COLO829 (cell line): ENCODE data around the gene ATP4B.
"Not testable (repeated sequence)": the region's sequence is repeated elsewhere in the genome, so short reads cannot be mapped to it uniquely, and the experiment has no call there.

ENCODE experiments used
- DNase-seq: peaks from one replicate; pipeline ENCODE4 v3.0.0; 2012; ENCODE audit warnings: low spot score

ATP4B gene

DNA sequence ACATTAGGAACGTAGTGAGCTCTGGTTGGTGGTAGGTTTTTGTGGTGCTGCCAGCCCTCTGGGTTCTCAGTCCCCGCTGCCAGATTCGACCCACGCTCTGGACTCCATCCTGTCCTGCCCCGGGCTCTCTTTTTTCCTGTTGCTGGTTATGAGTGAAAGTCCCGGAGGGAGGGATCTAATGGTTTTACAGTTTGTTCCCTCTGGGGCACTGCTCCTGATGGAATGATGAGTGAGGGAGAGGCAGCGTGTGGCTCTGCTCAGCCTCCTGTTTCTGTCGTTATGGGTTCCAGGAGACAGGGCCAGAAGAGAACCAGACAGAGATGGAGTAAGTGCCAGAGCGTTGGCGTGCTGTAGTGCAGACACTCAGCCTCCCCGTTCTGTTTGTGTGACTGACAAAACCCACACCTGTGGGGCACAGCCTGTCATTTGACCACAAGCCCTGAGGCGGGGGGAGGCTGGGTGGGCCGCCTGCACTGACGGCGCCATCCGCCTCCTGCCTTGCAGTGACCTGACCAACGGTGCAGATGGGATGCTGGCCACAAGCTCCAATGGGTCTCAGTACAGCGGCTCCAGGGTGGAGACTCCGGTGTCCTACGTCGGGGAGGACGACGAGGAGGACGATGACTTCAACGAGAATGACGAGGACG, 18.3 kb downstream of the ATP4B start:
- no peak for DNase-seq

DNA sequence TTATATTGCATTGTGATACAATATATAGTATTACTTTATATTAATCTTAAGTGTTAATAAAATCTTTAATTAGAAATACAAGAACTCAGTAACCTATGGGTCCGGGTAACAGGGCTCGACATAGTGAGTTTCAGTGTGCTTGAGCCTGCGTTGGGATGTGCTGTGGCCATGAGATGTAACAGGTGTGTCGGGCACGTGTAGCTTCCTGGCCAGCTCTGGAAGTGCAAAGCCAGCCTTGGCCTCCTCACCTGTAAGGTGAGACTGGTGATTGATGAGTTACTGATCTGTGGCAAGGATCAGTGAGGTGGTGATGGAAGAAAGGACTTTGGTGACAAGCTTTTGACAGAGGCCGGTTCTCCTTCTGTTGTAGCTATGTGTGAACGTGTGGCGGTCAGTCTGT, 19.2 kb downstream of the ATP4B start:
- DNase-seq: no peak

DNA sequence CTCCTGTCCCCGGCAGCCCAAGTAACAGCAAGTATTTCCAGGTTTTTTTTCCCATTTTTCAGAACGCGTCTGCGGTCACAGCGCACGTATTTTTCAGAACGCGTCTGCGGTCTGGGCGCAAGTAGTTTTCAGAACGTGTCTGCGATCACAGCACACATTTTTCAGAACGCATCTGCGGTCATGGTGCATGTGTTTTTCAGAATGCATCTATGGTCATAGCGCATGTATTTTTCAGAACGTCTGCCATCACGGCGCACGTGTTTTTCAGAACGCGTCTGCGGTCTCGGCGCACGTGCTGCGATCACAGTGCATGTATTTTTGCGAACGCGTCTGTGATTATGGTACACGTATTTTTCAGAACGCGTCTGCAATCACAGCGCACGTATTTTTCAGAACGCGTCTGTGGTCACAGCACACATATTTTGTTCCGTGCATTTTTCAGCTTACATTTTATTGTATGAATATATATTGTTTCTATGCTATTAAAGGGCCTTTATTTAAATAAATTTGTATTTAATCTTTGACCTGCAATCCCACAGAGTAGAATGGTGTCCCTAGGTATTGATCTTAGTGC, 19.7 kb downstream of the ATP4B start:
- DNase-seq: no peak

DNA sequence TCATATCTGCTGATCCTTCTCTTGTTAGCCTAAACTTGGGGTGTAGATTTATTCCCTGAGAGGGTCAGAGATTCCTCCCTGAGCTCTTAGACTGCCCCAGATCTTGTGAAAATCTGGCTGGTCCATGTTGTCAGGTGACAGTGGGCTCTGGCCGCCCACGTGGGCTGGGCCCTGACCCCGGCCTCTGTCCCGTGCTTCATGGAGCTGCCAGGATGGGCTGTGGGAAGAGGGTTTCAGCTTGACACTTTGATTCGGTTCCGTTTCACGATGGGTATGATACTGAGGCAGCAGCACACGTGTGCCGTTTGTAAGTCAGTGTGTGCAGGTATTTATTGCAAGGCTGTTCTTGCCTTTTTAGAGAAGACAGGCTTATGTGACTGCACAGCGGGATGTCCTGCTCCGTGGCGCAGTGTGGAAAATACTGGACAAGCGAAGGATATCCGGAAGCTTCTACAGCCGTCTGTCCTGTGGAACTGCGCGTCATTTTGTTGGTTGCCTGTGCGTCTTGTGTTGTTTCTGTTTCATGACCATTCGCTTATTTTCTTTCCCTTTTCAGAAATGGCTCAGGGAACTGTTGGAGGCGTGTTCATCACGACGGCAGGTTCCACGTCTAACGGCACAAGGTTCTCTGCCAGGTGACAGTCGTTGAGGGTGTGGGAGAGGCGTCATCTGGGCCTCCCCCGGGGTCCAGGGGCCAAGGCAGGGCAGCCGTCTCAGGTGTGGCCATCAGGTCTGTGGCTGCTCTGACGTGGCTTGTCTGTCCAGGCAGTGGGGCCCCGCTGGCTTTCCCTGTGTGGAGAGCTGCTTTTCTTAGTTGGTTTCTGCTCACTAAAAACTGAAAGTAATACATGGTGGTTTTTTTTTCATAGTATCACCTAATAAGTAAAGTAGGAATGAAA, 20.5 kb downstream of the ATP4B start:
- DNase-seq: no peak

DNA sequence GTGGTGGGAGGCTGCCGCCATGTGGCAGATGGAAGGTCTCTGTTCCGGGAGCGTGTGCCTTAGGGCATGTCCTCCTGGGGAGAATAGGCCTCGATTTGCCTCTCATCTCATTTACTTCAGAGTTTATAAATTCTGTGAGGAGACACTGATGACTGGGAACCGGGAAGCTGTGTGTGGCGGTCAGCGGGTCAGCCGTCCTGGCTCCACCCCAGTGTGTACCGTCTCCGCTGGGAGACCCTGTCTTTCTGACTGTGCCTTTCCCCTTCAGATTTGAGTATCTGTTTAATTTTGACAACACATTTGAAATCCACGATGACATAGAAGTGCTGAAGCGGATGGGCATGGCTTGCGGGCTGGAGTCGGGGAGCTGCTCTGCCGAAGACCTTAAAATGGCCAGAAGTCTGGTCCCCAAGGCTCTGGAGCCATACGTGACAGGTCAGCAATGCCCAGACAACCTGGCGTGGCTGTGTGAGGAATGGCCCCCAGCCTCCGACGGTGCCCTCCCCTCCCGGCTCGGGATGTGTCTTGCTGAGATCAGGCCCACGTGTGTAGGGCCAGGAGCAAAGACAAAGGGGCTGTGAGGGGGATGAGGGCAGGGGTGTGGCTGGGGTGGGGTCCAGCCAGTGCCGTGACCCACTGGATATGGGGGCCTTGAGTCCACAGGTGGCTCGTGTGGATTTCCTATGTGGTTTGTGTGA, 21.6 kb downstream of the ATP4B start:
- no peak for DNase-seq

DNA sequence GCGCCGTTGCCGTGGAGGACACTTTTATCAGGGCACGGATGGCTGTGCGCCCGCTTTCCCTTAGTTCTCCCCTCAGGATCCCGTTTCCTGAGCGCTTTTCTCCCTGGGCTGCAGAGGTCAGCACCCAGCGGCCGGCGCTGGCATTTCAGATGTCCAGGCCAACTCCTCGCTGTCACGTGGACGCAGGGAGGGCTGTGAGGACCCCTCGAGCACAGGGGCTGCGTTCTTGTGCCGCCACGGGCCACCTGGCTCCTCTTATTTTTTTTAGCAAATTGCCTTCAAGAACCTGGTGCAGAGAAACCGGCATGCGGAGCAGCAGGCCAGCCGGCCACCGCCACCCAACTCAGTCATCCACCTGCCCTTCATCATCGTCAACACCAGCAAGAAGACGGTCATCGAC, 22.3 kb downstream of the ATP4B start:
- DNase-seq: no peak

DNA sequence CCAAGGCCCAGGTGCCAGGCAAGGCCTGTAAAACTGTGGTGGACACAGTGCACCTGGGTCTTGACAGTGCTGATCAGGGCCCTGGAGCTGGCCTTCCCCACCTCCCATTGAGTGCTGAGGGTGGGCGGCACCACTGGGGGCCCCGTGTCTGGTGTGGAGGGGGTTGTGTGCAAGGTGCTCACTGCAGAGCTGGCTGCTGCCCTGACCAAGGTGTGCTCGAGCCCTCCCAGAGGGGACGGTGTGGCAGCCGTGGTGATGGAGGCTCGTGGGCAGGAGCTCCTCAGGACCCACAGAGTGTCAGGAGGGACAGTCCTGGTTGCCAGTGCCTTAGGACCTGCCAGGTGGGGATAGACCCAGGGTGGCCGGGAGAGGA, 23.0 kb downstream of the ATP4B start:
- no peak for DNase-seq

DNA sequence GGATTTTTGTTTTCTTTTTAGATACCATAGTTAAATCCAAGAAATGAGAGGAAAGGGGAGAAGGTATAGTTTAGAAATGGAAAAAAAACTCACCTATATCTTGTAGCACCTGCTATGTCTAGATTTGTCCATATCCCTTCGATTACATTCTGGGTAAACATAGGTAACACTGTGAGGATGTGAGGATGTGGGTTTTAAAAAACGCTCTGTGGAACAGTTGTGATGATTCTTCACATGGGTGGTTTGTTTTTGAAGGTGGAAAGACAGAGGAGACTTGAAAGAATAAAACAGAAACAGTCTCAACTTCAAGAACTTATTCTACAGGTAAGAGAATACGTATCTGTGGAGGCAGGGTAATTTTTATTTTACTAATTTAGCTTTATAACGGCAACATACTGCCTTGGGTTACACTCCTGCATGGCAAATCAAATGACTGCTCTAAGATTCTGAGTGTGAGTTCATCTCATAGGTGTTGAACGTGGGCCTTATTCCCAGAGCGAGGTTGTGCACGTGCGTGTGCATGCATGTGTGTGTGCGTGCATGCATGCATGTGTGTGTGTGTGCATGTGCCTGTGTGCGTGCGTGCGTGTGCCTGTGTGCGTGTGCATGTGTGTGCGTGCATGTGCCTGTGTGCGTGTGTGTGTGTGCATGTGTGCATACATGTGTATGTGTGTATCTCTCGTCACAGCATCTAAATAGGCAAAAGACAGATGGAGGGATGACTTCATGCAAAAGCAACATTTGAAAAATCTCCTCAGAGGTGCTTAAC, 23.5 kb downstream of the ATP4B start:
- DNase-seq: no peak

DNA sequence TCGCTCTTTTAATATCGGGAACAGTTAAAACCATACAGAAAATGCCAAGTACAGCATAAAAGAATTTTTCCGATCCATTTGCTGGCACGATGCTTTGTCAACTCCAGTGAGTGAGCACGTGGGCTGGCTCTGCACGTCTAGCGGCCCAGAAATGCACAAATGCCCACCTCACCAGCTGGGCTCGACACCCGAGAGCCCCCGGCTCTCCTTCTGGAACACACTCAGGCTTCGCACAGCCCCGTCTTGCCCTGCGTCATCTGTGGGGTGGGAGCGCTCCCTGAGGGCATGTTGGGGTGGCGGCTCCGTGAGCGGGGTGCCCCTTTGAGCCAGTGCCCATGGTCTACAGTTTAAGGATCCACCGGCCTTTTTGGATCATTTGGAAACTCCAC, 24.5 kb downstream of the ATP4B start:
- DNase-seq: no peak

DNA sequence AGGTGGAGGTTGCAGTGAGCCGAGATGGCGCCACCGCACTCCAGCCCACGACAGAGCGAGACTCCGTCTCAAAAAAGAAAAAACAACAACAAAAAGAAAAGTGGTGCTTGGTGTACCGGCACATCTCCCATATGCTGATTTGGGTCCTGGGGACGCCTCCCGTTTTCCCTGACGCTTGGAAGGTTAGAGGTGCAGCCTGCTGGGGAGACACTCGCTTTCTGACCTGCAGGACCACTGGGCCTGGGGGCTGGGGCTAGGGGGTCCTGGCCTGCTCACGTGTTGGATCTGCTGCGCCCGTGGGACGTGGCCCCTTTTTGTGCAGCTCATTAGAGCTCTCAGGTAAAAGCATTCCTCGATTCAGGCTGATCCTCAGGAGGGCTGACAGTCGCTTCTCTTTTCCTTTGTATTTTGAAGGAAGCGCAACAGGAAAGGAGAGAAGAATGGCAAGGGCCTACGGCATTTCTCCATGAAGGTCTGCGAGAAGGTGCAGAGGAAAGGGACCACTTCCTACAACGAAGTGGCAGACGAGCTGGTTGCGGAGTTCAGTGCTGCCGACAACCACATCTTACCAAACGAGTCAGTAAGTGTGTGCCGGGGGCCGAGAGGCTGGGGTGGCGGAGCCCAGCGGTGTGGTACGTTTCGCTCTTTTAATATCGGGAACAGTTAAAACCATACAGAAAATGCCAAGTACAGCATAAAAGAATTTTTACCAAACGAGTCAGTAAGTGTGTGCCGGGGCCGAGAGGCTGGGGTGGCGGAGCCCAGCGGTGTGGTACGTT, 25.1 kb downstream of the ATP4B start:
- DNase-seq: no peak

DNA sequence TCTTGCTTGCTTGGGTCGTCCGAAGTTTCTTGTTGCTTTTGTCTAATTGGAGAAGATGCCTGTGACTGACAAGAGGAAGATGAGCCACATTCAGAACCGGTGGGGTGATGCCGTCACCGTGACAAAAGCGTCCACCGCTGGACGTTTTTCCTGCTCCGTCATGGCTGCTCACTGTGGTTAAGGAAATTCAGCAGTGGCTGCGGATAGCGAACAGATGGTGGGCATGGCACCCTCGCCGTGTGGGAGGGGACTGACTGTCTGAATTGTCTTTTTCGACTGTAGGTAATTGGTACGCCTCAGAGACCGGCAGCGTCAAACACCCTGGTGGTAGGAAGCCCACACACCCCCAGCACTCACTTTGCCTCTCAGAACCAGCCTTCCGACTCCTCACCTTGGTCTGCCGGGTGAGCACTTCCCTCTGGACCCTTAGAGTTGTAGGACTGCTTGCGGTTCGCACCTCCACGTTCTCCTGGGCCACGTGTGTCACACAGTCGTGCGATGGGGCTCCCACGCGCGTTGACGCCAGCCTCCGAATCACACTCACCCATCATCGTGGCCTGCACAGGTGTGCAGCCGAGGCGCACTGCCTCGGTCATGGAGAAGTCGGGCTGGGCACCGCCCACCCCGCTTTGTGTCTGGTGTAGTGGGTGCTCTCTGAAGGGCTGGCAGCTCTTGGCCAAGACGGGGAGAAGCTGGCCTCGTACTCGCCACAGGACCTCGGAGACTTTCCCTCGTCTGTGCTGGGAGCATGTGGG, 26.5 kb downstream of the ATP4B start:
- DNase-seq: no peak

DNA sequence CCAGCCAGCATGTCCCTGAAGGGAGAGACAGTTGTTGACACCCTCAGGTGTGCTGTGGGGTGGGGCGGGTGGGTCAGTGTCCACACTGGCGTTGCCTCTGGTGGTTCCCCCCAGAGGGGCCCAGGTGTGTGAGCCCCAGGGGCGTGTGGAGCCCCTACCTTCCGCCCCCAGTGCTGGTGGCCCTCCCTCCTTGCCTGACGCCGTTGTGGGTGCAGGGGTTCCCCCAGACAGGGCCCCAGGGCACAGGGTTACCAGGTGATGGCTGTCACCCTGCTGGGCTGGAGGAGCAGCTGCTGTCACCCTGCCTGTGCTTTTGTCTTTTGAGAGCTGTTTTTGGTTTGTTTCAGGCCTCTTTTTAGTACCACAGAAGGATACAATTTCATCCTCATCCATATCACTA, 27.2 kb downstream of the ATP4B start:
- no peak for DNase-seq

DNA sequence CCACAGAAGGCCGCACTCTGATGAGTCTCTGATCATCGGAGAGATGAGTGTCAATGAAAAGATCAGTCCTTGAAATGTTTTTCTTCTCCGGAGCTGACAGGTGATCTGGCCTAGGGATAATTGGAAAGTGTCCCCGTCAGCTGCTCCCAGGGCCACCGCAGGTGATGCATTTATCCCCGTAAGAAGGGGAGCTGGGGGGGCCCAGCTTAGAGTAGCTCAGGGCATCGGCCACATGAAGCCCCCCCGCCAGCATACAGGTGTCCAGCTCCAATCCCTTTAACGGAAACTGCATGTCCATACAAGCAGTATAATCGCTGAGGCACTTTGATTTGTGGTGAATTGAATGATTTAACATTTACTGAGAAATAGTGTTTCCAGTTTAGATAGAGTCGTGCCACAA, 27.7 kb downstream of the ATP4B start:
- no peak for DNase-seq

DNA sequence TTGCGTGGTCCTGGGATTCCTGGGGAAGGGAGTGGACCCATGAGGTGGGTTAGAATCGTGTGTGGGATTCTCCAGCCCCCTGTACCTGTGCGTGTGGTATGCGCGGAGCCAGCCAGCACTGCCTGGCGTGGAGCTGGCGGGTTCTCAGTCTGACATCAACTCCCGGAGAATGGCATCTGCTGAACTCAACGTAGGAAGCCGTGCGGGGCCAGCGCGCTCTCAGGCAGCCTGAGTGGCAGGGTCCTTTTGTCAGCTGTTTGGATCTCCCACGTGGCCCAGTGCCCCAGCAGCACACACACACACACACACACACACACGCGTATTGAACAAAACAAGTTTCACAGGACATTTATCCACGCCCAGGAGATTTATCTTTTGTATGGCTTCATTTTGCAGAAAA, 28.1 kb downstream of the ATP4B start:
- no peak for DNase-seq

DNA sequence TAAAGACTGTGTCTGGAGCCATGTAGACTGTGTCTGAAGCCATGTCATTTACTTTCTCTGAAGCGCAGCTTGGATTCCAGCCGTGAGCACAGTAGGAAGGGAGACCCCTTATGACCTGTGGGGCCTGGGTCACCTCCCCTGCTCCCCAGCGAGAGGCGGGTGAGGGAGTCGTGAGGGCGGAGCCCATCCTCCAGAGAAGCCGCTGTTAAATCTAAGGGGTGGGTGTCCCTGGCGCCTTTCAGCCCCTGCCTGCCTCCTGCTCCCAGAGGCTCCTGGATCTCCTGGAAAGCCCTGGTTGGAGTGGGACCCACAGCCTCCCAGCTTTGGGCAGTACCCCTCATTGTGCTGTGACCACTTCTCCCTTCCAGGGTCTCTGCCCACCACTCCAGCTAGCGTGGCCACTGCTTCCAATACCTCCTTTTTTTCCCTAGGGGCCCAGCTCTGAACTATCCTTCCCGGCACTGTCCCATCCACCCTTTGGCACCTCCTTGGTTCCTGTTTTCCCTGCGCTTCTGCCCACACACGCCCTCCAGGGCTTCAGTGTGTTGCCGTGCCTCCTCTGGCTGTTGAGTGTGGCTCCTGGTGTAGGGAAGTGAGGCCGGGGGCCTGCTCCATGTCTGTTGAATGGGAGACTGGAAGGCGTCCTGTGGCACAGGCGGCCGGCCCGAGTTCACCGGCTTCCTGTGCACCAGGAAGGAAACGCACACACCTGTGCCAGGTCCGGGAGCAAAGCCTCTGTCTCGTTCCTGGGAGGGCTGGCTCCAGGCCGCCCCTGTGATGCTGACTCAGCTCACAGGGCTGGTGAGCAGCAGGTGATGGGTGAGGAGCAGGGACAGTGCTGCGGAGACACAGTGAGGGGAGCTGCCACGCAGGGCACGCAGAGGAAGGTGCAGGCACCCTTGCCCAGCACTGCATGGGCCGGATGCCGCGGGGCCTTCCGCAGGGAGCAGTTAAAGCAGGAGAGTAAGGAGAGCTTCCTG, 29.4 kb downstream of the ATP4B start:
- DNase-seq: no peak

DNA sequence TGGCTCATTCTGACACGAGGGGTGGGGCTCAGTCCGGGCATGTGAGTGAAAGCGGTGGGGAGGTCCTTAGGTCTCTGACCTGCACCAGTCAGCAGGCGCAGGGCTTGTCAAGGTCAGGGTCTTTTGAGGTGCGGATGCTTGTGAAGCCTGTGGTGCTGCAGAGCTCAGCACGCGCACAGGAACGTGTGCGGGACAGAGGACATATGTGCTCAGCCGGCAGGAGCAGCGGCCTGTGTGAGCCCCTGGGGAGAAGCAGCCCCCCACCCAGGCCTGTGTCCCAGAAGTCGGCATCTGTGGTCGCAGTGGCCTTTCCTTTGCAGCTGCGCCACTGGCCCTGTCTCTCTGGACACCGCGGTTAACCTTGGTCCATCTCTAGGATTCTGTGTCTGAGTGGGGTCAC, 30.9 kb downstream of the ATP4B start:
- no peak for DNase-seq

DNA sequence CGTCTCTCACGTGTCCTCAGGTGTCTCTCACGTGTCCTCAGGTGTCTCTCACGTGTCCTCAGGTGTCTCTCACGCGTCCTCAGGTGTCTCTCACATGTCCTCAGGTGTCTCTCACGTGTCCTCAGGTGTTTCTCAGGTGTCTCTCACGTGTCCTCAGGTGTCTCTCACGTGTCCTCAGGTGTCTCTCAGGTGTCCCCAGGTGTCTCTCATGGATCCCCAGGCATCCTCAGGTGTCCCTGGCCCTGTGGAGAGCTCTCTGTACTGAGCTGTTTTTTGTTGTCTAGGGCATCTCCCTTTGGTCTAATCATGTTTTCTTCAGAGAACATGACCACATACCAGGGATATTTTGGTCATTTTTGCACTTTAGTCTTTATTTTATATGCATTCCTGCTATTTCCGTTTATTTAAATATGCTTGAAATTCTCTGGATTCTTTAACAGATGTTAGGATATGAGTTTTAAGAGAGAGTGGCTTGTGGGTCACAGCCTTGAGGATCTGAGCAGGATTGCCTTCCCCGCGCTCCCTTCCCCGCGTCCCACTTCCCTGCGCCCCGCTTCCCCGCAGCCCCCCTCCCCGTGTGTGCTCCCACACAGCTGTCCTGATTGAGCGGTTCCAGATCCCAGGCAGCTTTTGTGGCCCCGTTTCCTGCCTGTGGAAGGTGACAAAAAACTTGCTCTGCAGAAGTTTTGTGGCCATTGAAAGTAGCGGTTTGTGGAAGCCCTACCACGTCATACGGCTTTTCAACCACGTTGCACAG, 31.9 kb downstream of the ATP4B start:
- DNase-seq: no peak

DNA sequence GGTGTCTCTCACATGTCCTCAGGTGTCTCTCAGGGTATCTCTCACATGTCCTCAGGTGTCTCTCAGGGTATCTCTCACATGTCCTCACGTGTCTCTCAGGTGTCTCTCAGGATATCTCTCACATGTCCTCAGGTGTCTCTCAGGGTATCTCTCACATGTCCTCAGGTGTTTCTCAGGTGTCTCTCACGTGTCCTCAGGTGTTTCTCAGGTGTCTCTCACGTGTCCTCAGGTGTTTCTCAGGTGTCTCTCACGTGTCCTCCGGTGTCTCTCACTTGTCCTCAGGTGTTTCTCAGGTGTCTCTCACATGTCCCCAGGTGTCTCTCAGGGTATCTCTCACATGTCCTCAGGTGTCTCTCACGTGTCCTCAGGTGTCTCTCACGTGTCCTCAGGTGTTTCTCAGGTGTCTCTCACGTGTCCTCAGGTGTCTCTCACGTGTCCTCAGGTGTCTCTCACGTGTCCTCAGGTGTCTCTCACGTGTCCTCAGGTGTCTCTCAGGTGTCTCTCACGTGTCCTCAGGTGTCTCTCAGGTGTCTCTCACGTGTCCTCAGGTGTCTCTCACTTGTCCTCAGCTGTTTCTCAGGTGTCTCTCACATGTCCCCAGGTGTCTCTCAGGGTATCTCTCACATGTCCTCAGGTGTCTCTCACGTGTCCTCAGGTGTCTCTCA, 33.2 kb downstream of the ATP4B start:
- not testable (repeated sequence) for DNase-seq
